GM12878 (cell line): ENCODE measurements around the gene SLC6A16.

Experiments used
- CEBPB ChIP-seq, 2 experiments: fragments of 150-350 bp in 1 of 2; IDR thresholded peaks; 2 replicates each; pipeline ENCODE4 v1.6.1; 2012 to 2014; ENCODE audit warnings: low read depth in 2 of 2, low read length in 2 of 2, borderline replicate concordance in 1 of 2, inconsistent platforms in 1 of 2
- EZH2 ChIP-seq: IDR thresholded peaks from 2 replicates; pipeline ENCODE4 v1.6.1; 2012; ENCODE audit warnings: low read depth, mild to moderate bottlenecking, control low read depth, inconsistent platforms, low read length, borderline replicate concordance; ENCODE audit not compliant: control insufficient read depth
- FOXM1 ChIP-seq: IDR thresholded peaks from 2 replicates; pipeline ENCODE4 v1.6.1; 2012; ENCODE audit warnings: low read depth, mild to moderate bottlenecking, inconsistent platforms, low read length, moderate library complexity
- HCFC1 ChIP-seq: fragments of 150-350 bp; IDR thresholded peaks from 2 replicates; pipeline ENCODE4 v1.6.1; 2014; ENCODE audit warnings: low read length
- MYC ChIP-seq: IDR thresholded peaks from 2 replicates; pipeline ENCODE4 v1.6.1; 2011; ENCODE audit warnings: mild to moderate bottlenecking, low read length, moderate library complexity, inconsistent platforms; ENCODE audit not compliant: insufficient read depth, insufficient replicate concordance, insufficient read length, severe bottlenecking
- NFXL1 ChIP-seq: fragments of 450-650 bp; IDR thresholded peaks from 2 replicates; pipeline ENCODE4 v1.6.1; 2017; ENCODE audit warnings: antibody characterized with exemption, mild to moderate bottlenecking, borderline replicate concordance
- NRF1 ChIP-seq: conservative IDR thresholded peaks from 2 replicates; pipeline ENCODE4 v1.6.1; 2011; ENCODE audit warnings: mild to moderate bottlenecking, low read depth, low read length, improper control_type of control experiment
- POU2F2 ChIP-seq: IDR thresholded peaks from 3 replicates; pipeline ENCODE4 v1.6.1; 2011; ENCODE audit warnings: low read depth, mild to moderate bottlenecking, low read length, borderline replicate concordance
- TAF1 ChIP-seq: IDR thresholded peaks from 2 replicates; pipeline ENCODE4 v1.6.1; 2011; ENCODE audit warnings: mild to moderate bottlenecking, low read depth, low read length, borderline replicate concordance
- USF2 ChIP-seq: IDR thresholded peaks from 2 replicates; pipeline ENCODE4 v1.6.1; 2011; ENCODE audit warnings: low read depth, low read length, improper control_type of control experiment, borderline replicate concordance
- TF ChIP-seq, protein P1 (sequence below), 3 experiments: IDR thresholded peaks in 2 of 3; conservative IDR thresholded peaks in 1 of 3; 2 replicates each; pipeline ENCODE4 v1.5.1; 2011; ENCODE audit warnings: low read depth in 3 of 3, low read length in 3 of 3, mild to moderate bottlenecking in 3 of 3, control low read depth in 2 of 3, moderate library complexity in 2 of 3, inconsistent platforms in 1 of 3, mixed read lengths in 1 of 3; ENCODE audit not compliant: control insufficient read depth in 2 of 3, insufficient read depth in 1 of 3; ENCODE audit errors: extremely low read depth in 1 of 3
- TF ChIP-seq, protein P2 (sequence below): fragments of 450-650 bp; IDR thresholded peaks from 2 replicates; pipeline ENCODE4 v1.6.1; 2017; ENCODE audit warnings: mild to moderate bottlenecking

DNA sequence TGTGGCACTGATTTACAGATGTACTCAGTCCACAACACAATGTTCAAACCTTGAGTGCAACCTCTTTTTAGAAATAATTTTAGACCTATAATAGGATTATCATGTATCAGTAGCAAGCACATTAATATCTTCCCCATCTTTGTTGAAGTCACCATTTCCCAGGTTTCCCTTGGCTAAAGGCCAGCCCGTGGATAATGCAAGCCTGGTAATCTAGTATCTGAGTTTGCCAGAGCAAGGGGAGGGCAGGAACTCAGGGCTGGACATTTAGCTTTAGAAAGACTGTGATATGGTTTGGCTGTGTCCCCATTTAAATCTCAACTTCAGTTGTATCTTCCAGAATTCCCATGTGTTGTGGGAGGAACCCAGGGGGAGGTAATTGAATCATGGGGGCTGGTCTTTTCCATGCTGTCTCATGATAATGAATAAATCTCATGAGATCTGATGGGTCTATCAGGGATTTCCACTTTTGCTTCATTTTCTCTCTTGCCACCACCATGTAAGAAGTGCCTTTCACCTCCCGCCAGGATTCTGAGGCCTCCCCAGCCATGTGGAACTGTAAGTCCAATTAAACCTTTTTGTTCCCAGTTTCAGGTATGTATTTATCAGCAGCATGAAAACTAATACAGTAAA lies 37.7 kb downstream of the SLC6A16 start:
- no peak for TF ChIP-seq EZH2
- no peak for TF ChIP-seq NFXL1
- TF ChIP-seq USF2, result no peak
- no peak for TF ChIP-seq FOXM1
- no peak for TF ChIP-seq MYC
- TF ChIP-seq, protein P1, sequence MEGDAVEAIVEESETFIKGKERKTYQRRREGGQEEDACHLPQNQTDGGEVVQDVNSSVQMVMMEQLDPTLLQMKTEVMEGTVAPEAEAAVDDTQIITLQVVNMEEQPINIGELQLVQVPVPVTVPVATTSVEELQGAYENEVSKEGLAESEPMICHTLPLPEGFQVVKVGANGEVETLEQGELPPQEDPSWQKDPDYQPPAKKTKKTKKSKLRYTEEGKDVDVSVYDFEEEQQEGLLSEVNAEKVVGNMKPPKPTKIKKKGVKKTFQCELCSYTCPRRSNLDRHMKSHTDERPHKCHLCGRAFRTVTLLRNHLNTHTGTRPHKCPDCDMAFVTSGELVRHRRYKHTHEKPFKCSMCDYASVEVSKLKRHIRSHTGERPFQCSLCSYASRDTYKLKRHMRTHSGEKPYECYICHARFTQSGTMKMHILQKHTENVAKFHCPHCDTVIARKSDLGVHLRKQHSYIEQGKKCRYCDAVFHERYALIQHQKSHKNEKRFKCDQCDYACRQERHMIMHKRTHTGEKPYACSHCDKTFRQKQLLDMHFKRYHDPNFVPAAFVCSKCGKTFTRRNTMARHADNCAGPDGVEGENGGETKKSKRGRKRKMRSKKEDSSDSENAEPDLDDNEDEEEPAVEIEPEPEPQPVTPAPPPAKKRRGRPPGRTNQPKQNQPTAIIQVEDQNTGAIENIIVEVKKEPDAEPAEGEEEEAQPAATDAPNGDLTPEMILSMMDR (IDR thresholded peaks at IDR 0.05 in 2 of 3, conservative IDR thresholded peaks at IDR 0.05 in 1 of 3; ENCODE audit: control insufficient read depth in 2 of 3, extremely low read depth in 1 of 3, insufficient read depth in 1 of 3, low read depth in 3 of 3, low read length in 3 of 3), result no peak
- TF ChIP-seq, protein P2, sequence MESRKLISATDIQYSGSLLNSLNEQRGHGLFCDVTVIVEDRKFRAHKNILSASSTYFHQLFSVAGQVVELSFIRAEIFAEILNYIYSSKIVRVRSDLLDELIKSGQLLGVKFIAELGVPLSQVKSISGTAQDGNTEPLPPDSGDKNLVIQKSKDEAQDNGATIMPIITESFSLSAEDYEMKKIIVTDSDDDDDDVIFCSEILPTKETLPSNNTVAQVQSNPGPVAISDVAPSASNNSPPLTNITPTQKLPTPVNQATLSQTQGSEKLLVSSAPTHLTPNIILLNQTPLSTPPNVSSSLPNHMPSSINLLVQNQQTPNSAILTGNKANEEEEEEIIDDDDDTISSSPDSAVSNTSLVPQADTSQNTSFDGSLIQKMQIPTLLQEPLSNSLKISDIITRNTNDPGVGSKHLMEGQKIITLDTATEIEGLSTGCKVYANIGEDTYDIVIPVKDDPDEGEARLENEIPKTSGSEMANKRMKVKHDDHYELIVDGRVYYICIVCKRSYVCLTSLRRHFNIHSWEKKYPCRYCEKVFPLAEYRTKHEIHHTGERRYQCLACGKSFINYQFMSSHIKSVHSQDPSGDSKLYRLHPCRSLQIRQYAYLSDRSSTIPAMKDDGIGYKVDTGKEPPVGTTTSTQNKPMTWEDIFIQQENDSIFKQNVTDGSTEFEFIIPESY, result no peak
- no peak for TF ChIP-seq HCFC1
- TF ChIP-seq POU2F2, result no peak
- no peak for TF ChIP-seq CEBPB (IDR thresholded peaks at IDR 0.05; ENCODE audit: borderline replicate concordance in 1 of 2, low read depth in 2 of 2, low read length in 2 of 2)
- TF ChIP-seq TAF1, result no peak
- no peak for TF ChIP-seq NRF1
